CD4-positive, alpha-beta T cell treated with Interleukin-12 subunit alpha and Interleukin-12 subunit beta, for 1 hour (primary cell): ENCODE results near the gene PLIN5.

Experiments used
- DNase-seq: peaks from one replicate; pipeline ENCODE4 v3.0.0-alpha.2; 2020

Gene PLIN5

GRCh38 chr19:4503825-4504170, 31.2 kb downstream of the PLIN5 start:
- DNase-seq: no peak

GRCh38 chr19:4503132-4503824, 31.7 kb downstream of the PLIN5 start:
- no peak for DNase-seq

GRCh38 chr19:4502282-4503131, 32.5 kb downstream of the PLIN5 start:
- DNase-seq: no peak

- no peak for DNase-seq
Observed at GRCh38 chr19:4501691-4502090, 33.3 kb downstream of the PLIN5 start.

- no peak for DNase-seq
Observed at GRCh38 chr19:4500841-4501591, 34.0 kb downstream of the PLIN5 start.

GRCh38 chr19:4499855-4500254, 35.2 kb downstream of the PLIN5 start:
- DNase-seq: no peak

GRCh38 chr19:4499318-4499717, 35.7 kb downstream of the PLIN5 start:
- no peak for DNase-seq

GRCh38 chr19:4498694-4499093, 36.3 kb downstream of the PLIN5 start:
- DNase-seq: no peak

GRCh38 chr19:4497770-4498389, 37.1 kb downstream of the PLIN5 start:
- no peak for DNase-seq

- DNase-seq: no peak
Observed at GRCh38 chr19:4496304-4496703, 38.7 kb downstream of the PLIN5 start.

- no peak for DNase-seq
Observed at GRCh38 chr19:4495471-4495870, 39.6 kb downstream of the PLIN5 start.

GRCh38 chr19:4494691-4495064, 40.3 kb downstream of the PLIN5 start:
- DNase-seq: no peak

GRCh38 chr19:4493929-4494690, 40.9 kb downstream of the PLIN5 start:
- no peak for DNase-seq

- DNase-seq: no peak
Observed at GRCh38 chr19:4493104-4493928, 41.7 kb downstream of the PLIN5 start.

- no peak for DNase-seq
Observed at GRCh38 chr19:4492337-4493103, 42.5 kb downstream of the PLIN5 start.

- DNase-seq: no peak
Observed at GRCh38 chr19:4491446-4491845, 43.6 kb downstream of the PLIN5 start.

- DNase-seq: no peak
Observed at GRCh38 chr19:4488496-4488895, 46.5 kb downstream of the PLIN5 start.

GRCh38 chr19:4487572-4487971, 47.5 kb downstream of the PLIN5 start:
- no peak for DNase-seq

- DNase-seq: no peak
Observed at GRCh38 chr19:4483385-4483784, 51.6 kb downstream of the PLIN5 start.

GRCh38 chr19:4482721-4483364, 52.2 kb downstream of the PLIN5 start:
- DNase-seq: no peak
